Measurements from ENCODE around the gene CNPY3.
"Not testable (repeated sequence)": the region's sequence is repeated elsewhere in the genome, so short reads cannot be mapped to it uniquely, and the experiment has no call there.

Gene CNPY3

DNA sequence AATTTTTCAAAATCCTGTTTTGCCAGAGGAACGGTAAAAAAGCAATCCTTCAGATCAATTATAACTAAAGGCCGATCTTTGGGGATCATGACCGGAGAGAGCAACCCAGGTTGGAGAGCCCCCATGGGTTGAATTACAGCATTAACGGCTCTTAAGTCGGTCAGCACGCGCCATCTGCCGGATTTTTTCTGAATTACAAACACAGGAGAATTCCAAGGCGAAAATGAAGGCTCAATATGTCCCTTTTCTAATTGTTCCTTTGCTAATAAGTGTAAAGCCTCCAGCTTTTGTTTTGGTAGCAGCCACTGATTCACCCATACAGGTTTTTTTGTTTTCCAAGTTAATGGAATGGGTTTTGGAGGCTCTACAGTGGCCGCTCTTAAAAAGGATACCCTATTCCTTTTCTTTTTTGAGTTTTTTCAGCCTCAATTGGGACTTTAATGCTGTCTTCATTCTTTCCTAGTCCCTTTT, 30.4 kb upstream of the CNPY3 start:
- Histone ChIP-seq H3K9me3 (ENCODE audit: control insufficient read depth, insufficient read depth, low read depth, low read length) (no peaks in the 10 kb centered on the region), H3K27me3 (ENCODE audit: control insufficient read depth, insufficient read depth, low read length) (no peaks in the 10 kb centered on the region), H3K4me1 (ENCODE audit: control insufficient read depth, insufficient read depth, low read length) (peaks cover 9% of the 10 kb centered on the region), H3K36me3 (ENCODE audit: control insufficient read depth, insufficient read depth, low read length) (no peaks in the 10 kb centered on the region), H3K9ac (ENCODE audit: low read length) (no peak overlapping the region), H3K4me3 (ENCODE audit: low read depth, low read length) (no peak overlapping the region), H3K27ac (ENCODE audit: low read depth, low read length) (no peak overlapping the region)

DNA sequence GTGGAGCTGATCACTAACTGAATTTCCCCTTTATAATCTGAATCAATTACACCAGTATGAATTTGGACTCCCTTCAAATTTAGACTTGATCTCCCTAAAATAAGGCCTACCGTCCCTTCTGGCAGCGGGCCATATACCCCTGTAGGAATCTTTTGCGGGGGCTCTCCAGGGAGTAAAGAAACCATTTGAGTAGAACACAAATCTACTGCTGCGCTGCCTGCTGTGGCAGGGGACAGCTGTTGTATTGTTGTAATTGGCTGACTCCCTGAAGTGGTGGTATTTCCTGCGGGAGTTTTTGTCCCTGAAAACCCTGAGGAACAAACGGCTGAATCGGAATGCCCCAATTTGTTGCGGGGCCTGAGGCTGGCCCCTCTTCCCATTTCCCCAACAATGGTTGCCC, 29.4 kb upstream of the CNPY3 start:
- no peak overlapping the region for H3K27ac ChIP-seq (ENCODE audit: low read depth, low read length)
- no peak overlapping the region for H3K4me3 ChIP-seq (ENCODE audit: low read depth, low read length)
- H3K36me3 ChIP-seq (ENCODE audit: control insufficient read depth, insufficient read depth, low read length): no peaks in the 10 kb centered on the region
- peaks cover 9% of the 10 kb centered on the region for H3K4me1 ChIP-seq (ENCODE audit: control insufficient read depth, insufficient read depth, low read length)
- H3K27me3 ChIP-seq (ENCODE audit: control insufficient read depth, insufficient read depth, low read length): no peaks in the 10 kb centered on the region
- no peak overlapping the region for H3K9ac ChIP-seq (ENCODE audit: low read length)
- H3K9me3 ChIP-seq (ENCODE audit: control insufficient read depth, insufficient read depth, low read depth, low read length): no peaks in the 10 kb centered on the region

DNA sequence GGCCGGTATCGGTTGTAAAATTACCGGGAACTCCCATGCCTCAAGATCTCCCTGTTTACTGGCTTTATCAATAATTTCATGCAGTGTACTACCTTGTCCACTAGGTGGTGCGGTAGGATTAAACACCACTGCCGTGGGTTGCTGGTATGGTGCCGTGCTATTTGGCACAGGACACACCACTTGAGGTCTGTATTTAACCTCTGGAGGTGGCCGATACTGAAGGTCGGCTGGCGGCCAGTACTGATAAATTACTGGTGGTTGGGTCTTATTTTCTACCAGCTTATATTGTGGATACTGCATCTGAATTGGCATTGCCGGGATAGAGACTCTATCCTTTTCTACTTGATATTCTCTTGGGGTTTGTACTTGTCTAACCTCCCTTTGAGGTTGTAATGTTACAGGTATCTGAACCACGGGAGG, 27.7 kb upstream of the CNPY3 start:
- Histone ChIP-seq H3K4me3 (ENCODE audit: low read depth, low read length) (no peak overlapping the region), H3K9me3 (ENCODE audit: control insufficient read depth, insufficient read depth, low read depth, low read length) (no peaks in the 10 kb centered on the region), H3K36me3 (ENCODE audit: control insufficient read depth, insufficient read depth, low read length) (no peaks in the 10 kb centered on the region), H3K9ac (ENCODE audit: low read length) (no peak overlapping the region), H3K27me3 (ENCODE audit: control insufficient read depth, insufficient read depth, low read length) (no peaks in the 10 kb centered on the region), H3K4me1 (ENCODE audit: control insufficient read depth, insufficient read depth, low read length) (peaks cover 9% of the 10 kb centered on the region), H3K27ac (ENCODE audit: low read depth, low read length) (no peak overlapping the region)

- H3K9me3 ChIP-seq (ENCODE audit: control insufficient read depth, insufficient read depth, low read depth, low read length); H3K36me3 ChIP-seq (ENCODE audit: control insufficient read depth, insufficient read depth, low read length); H3K4me3 ChIP-seq (ENCODE audit: low read depth, low read length); H3K27ac ChIP-seq (ENCODE audit: low read depth, low read length); H3K9ac ChIP-seq (ENCODE audit: low read length); H3K27me3 ChIP-seq (ENCODE audit: control insufficient read depth, insufficient read depth, low read length); H3K4me1 ChIP-seq (ENCODE audit: control insufficient read depth, insufficient read depth, low read length): not testable (repeated sequence)
These were observed 26.6 kb upstream of the CNPY3 start for GRCh38 chr6:42902429-42903263.

GRCh38 chr6:42904467-42904866, 24.8 kb upstream of the CNPY3 start:
- H3K36me3 ChIP-seq (ENCODE audit: control insufficient read depth, insufficient read depth, low read length): no peaks in the 10 kb centered on the region
- H3K9ac ChIP-seq (ENCODE audit: low read length): no peak overlapping the region
- H3K9me3 ChIP-seq (ENCODE audit: control insufficient read depth, insufficient read depth, low read depth, low read length): no peaks in the 10 kb centered on the region
- H3K27ac ChIP-seq (ENCODE audit: low read depth, low read length): no peak overlapping the region
- no peaks in the 10 kb centered on the region for H3K27me3 ChIP-seq (ENCODE audit: control insufficient read depth, insufficient read depth, low read length)
- no peak overlapping the region for H3K4me3 ChIP-seq (ENCODE audit: low read depth, low read length)
- peaks cover 4% of the 10 kb centered on the region for H3K4me1 ChIP-seq (ENCODE audit: control insufficient read depth, insufficient read depth, low read length)

GRCh38 chr6:42907336-42907735, 21.9 kb upstream of the CNPY3 start:
- Histone ChIP-seq H3K9me3 (ENCODE audit: control insufficient read depth, insufficient read depth, low read depth, low read length) (no peaks in the 10 kb centered on the region), H3K36me3 (ENCODE audit: control insufficient read depth, insufficient read depth, low read length) (no peaks in the 10 kb centered on the region), H3K9ac (ENCODE audit: low read length) (no peak overlapping the region), H3K4me3 (ENCODE audit: low read depth, low read length) (no peak overlapping the region), H3K4me1 (ENCODE audit: control insufficient read depth, insufficient read depth, low read length) (no peaks in the 10 kb centered on the region), H3K27me3 (ENCODE audit: control insufficient read depth, insufficient read depth, low read length) (no peaks in the 10 kb centered on the region), H3K27ac (ENCODE audit: low read depth, low read length) (no peak overlapping the region)

DNA sequence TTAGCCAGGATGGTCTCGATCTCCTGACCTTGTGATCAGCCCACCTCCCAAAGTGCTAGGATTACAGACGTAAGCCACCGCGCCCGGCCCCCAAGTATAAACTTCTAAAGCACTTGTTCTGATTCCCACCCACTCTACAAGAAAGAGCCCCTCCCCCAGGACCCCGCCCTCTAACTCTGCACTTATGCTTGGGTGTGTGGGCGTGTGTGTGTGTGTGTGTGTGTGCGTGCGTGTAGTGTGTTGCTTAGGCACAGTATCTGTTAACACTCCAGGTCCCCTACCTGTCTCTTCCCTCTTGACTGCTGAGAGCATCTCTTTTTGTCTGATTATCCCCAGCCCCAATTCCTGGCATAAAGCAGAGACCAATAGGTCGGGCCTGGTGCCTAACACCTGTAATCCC, 19.4 kb upstream of the CNPY3 start:
- no peak overlapping the region for H3K4me3 ChIP-seq (ENCODE audit: low read depth, low read length)
- H3K9ac ChIP-seq (ENCODE audit: low read length): no peak overlapping the region
- no peaks in the 10 kb centered on the region for H3K27me3 ChIP-seq (ENCODE audit: control insufficient read depth, insufficient read depth, low read length)
- no peaks in the 10 kb centered on the region for H3K4me1 ChIP-seq (ENCODE audit: control insufficient read depth, insufficient read depth, low read length)
- H3K9me3 ChIP-seq (ENCODE audit: control insufficient read depth, insufficient read depth, low read depth, low read length): no peaks in the 10 kb centered on the region
- no peaks in the 10 kb centered on the region for H3K36me3 ChIP-seq (ENCODE audit: control insufficient read depth, insufficient read depth, low read length)
- H3K27ac ChIP-seq (ENCODE audit: low read depth, low read length): no peak overlapping the region

GRCh38 chr6:42911171-42912021, 17.9 kb upstream of the CNPY3 start:
- H3K4me3 ChIP-seq (ENCODE audit: low read depth, low read length): peak overlapping the region; percentile 78
- no peaks in the 10 kb centered on the region for H3K9me3 ChIP-seq (ENCODE audit: control insufficient read depth, insufficient read depth, low read depth, low read length)
- H3K27me3 ChIP-seq (ENCODE audit: control insufficient read depth, insufficient read depth, low read length): no peaks in the 10 kb centered on the region
- H3K9ac ChIP-seq (ENCODE audit: low read length): peak overlapping the region; percentile 69
- no peak overlapping the region; the same call in 1 of the 2 replicates for H3K27ac ChIP-seq (ENCODE audit: low read depth, low read length)
- H3K4me1 ChIP-seq (ENCODE audit: control insufficient read depth, insufficient read depth, low read length): no peaks in the 10 kb centered on the region
- H3K36me3 ChIP-seq (ENCODE audit: control insufficient read depth, insufficient read depth, low read length): no peaks in the 10 kb centered on the region

DNA sequence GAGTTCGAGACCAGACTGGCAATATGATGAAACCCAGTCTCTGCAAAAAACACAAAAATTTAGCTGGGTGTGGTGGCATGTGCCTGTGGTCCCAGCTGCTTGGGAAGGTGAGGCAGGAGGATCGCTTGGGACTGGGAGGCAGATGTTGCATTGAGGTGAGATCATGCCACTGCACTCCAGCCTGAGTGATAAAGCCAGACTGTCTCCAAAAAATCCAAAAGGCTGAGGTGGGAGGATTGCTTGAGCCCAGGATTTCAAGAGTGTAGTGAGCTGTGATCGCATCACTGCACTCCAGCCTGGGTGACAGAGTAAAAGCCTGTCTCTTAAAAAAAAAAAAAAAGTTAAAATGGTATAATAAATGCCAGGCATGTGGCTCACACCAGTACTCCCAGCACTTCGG, 14.7 kb upstream of the CNPY3 start:
- no peaks in the 10 kb centered on the region for H3K36me3 ChIP-seq (ENCODE audit: control insufficient read depth, insufficient read depth, low read length)
- no peaks in the 10 kb centered on the region for H3K4me1 ChIP-seq (ENCODE audit: control insufficient read depth, insufficient read depth, low read length)
- no peak overlapping the region for H3K27ac ChIP-seq (ENCODE audit: low read depth, low read length)
- H3K9me3 ChIP-seq (ENCODE audit: control insufficient read depth, insufficient read depth, low read depth, low read length): no peaks in the 10 kb centered on the region
- no peaks in the 10 kb centered on the region for H3K27me3 ChIP-seq (ENCODE audit: control insufficient read depth, insufficient read depth, low read length)
- no peak overlapping the region for H3K4me3 ChIP-seq (ENCODE audit: low read depth, low read length)
- no peak overlapping the region for H3K9ac ChIP-seq (ENCODE audit: low read length)

GRCh38 chr6:42915732-42916131, 13.5 kb upstream of the CNPY3 start, which contains the start of gene PTCRA:
Gene PTCRA (plus strand): TSS chr6:42916053. CDS start chr6:42916070, 17 bp downstream.
- Histone ChIP-seq H3K9ac (ENCODE audit: low read length) (no peak within 1 kb of the TSS), H3K4me1 (ENCODE audit: control insufficient read depth, insufficient read depth, low read length) (no peaks in the 10 kb centered on the region), H3K4me3 (ENCODE audit: low read depth, low read length) (no peak within 1 kb of the TSS), H3K27ac (ENCODE audit: low read depth, low read length) (no peak within 1 kb of the TSS), H3K27me3 (ENCODE audit: control insufficient read depth, insufficient read depth, low read length) (no peaks in the 10 kb centered on the region), H3K36me3 (ENCODE audit: control insufficient read depth, insufficient read depth, low read length) (no peaks in the 10 kb centered on the region), H3K9me3 (ENCODE audit: control insufficient read depth, insufficient read depth, low read depth, low read length) (no peaks in the 10 kb centered on the region)

GRCh38 chr6:42916288-42916687, 13.0 kb upstream of the CNPY3 start:
- no peaks in the 10 kb centered on the region for H3K27me3 ChIP-seq (ENCODE audit: control insufficient read depth, insufficient read depth, low read length)
- H3K9me3 ChIP-seq (ENCODE audit: control insufficient read depth, insufficient read depth, low read depth, low read length): no peaks in the 10 kb centered on the region
- no peak overlapping the region for H3K9ac ChIP-seq (ENCODE audit: low read length)
- no peak overlapping the region for H3K27ac ChIP-seq (ENCODE audit: low read depth, low read length)
- no peaks in the 10 kb centered on the region for H3K36me3 ChIP-seq (ENCODE audit: control insufficient read depth, insufficient read depth, low read length)
- no peaks in the 10 kb centered on the region for H3K4me1 ChIP-seq (ENCODE audit: control insufficient read depth, insufficient read depth, low read length)
- no peak overlapping the region for H3K4me3 ChIP-seq (ENCODE audit: low read depth, low read length)

Data from HUES6 (cell line).